Gastroesophageal sphincter (tissue), 3 donors: Measurements from ENCODE around the gene FDX1.

Experiments used
- CTCF ChIP-seq, 4 experiments: fragments of 200-600 bp in 2 of 4; fragments of 450-650 bp in 2 of 4; sonication (generic) in 1 of 4; IDR thresholded peaks; one replicate each; pipeline ENCODE4 v1.5.1; 2017 to 2019; ENCODE audit warnings: antibody characterized with exemption in 4 of 4, mild to moderate bottlenecking in 2 of 4, moderate library complexity in 2 of 4
- EP300 ChIP-seq: sonication (generic); formaldehyde crosslinking; IDR thresholded peaks from one replicate; pipeline ENCODE4 v1.6.1; 2017; ENCODE audit warnings: antibody characterized with exemption, mild to moderate bottlenecking
- POLR2A ChIP-seq, 2 donors: fragments of 450-650 bp; IDR thresholded peaks; one replicate each; pipeline ENCODE4 v1.6.1; 2017; ENCODE audit warnings: antibody characterized with exemption in 2 of 2, mild to moderate bottlenecking in 2 of 2, moderate library complexity in 1 of 2
- POLR2AphosphoS5 ChIP-seq: sonication (generic); formaldehyde crosslinking; IDR thresholded peaks from one replicate; pipeline ENCODE4 v1.6.1; 2017; ENCODE audit warnings: antibody characterized with exemption

- TF ChIP-seq POLR2A (IDR thresholded peaks at IDR 0.05): no peak
- TF ChIP-seq POLR2AphosphoS5: no peak
- TF ChIP-seq CTCF (IDR thresholded peaks at IDR 0.05): no peak
- no peak for TF ChIP-seq EP300
Observed at GRCh38 chr11:110512026-110512425, 82.3 kb downstream of the FDX1 start.
